WTC11 (cell line): ENCODE data around the gene C19orf73. TPM values are rescaled to one million over a fixed set of nuclear protein-coding genes. Genes with fewer than 3 reads are reported as not detected.
A peak's percentile ranks its signal among the peaks of the same experiment; 100 is the strongest.

Experiments used
- ATAC-seq: fragments of 200-7000 bp; cut with Tn5 transposase; 2 replicates; pipeline ENCODE4 v1.10.0; 2021; ENCODE audit warnings: mild to moderate bottlenecking, moderate library complexity
- CTCF ChIA-PET: fragments of 300-600 bp; sonication (Branson Sonifier 250); formaldehyde crosslinking; loops from one replicate; lab custom pipeline; 2021; ENCODE audit warnings: antibody characterized with exemption; lab: Charles Lee
- POLR2A ChIA-PET: fragments of 350-600 bp; sonication (Branson Sonifier 250); formaldehyde crosslinking; loops from one replicate; lab custom pipeline; 2021; ENCODE audit warnings: antibody characterized with exemption; lab: Charles Lee
- DNase-seq: peaks from one replicate; pipeline ENCODE4 v3.0.0; 2021; ENCODE audit warnings: low spot score
- H3K27ac Mint-ChIP-seq: 2 replicates; pipeline ENCODE4 v1.8.0; 2021; ENCODE audit warnings: mixed read lengths
- H3K27me3 Mint-ChIP-seq: 2 replicates; pipeline ENCODE4 v1.8.0; 2021; ENCODE audit warnings: low read depth, mild to moderate bottlenecking, moderate library complexity, mixed read lengths
- H3K36me3 Mint-ChIP-seq: 2 replicates; pipeline ENCODE4 v1.8.0; 2021; ENCODE audit warnings: mixed read lengths
- H3K4me1 Mint-ChIP-seq: 2 replicates; pipeline ENCODE4 v1.8.0; 2022; ENCODE audit warnings: mixed read lengths
- H3K4me3 Mint-ChIP-seq: 2 replicates; pipeline ENCODE4 v1.8.0; 2021; ENCODE audit warnings: mild to moderate bottlenecking, moderate library complexity, mixed read lengths
- H3K9me3 Mint-ChIP-seq: 2 replicates; pipeline ENCODE4 v1.8.0; 2021; ENCODE audit warnings: mixed read lengths
- CBFB ChIP-seq: sonication (generic); formaldehyde crosslinking; IDR thresholded peaks from 2 replicates; pipeline ENCODE4 v1.8.1; 2022; ENCODE audit warnings: mild to moderate bottlenecking, low read depth, missing genetic modification reagents
- ELF4 ChIP-seq: sonication (generic); formaldehyde crosslinking; IDR thresholded peaks from 2 replicates; pipeline ENCODE4 v1.8.1; 2022; ENCODE audit warnings: low read depth, mild to moderate bottlenecking, moderate library complexity, missing genetic modification reagents
- FOXK1 ChIP-seq: sonication (generic); formaldehyde crosslinking; IDR thresholded peaks from 2 replicates; pipeline ENCODE4 v1.8.0; 2022; ENCODE audit warnings: mild to moderate bottlenecking, moderate library complexity, missing genetic modification reagents
- GRHL2 ChIP-seq: fragments of 250-450 bp; sonication (Bioruptor Pico); IDR thresholded peaks from 2 replicates; pipeline ENCODE4 v1.8.0; 2022; ENCODE audit warnings: mild to moderate bottlenecking, moderate library complexity; ENCODE audit not compliant: insufficient replicate concordance, severe bottlenecking
- IRF2 ChIP-seq: sonication (generic); formaldehyde crosslinking; IDR thresholded peaks from 2 replicates; pipeline ENCODE4 v1.8.0; 2022; ENCODE audit warnings: low read depth, missing genetic modification reagents, borderline replicate concordance
- RORB ChIP-seq: fragments of 250-450 bp; sonication (Bioruptor Pico); IDR thresholded peaks from 2 replicates; pipeline ENCODE4 v1.9.0; 2021; ENCODE audit warnings: mild to moderate bottlenecking
- SMAD4 ChIP-seq: sonication (generic); formaldehyde crosslinking; IDR thresholded peaks from 2 replicates; pipeline ENCODE4 v1.8.0; 2022; ENCODE audit warnings: mild to moderate bottlenecking, missing genetic modification reagents
- TEAD4 ChIP-seq: sonication (generic); formaldehyde crosslinking; IDR thresholded peaks from 2 replicates; pipeline ENCODE4 v1.8.0; 2022; ENCODE audit warnings: mild to moderate bottlenecking, missing genetic modification reagents
- TP53 ChIP-seq: sonication (generic); formaldehyde crosslinking; IDR thresholded peaks from 2 replicates; pipeline ENCODE4 v1.8.1; 2023; ENCODE audit warnings: mild to moderate bottlenecking, missing genetic modification reagents
- ZNF219 ChIP-seq: sonication (generic); formaldehyde crosslinking; IDR thresholded peaks from 2 replicates; pipeline ENCODE4 v1.8.0; 2023; ENCODE audit warnings: missing genetic modification reagents, mild to moderate bottlenecking, borderline replicate concordance
- total RNA-seq: library from RNA; stranded (reverse); gene quantifications from 3 replicates; pipeline ENCODE4 v1.2.3, GENCODE V29; 2021
- TF ChIP-seq, protein P1 (sequence below): sonication (generic); formaldehyde crosslinking; IDR thresholded peaks from 2 replicates; pipeline ENCODE4 v1.8.1; 2022; ENCODE audit warnings: mild to moderate bottlenecking, missing genetic modification reagents, moderate library complexity, borderline replicate concordance
- TF ChIP-seq, protein P2 (sequence below): fragments of 250-450 bp; sonication (Bioruptor Pico); IDR thresholded peaks from 2 replicates; pipeline ENCODE4 v1.8.0; 2021; ENCODE audit warnings: mild to moderate bottlenecking
- TF ChIP-seq, protein P3 (sequence below): fragments of 250-450 bp; sonication (Bioruptor Pico); conservative IDR thresholded peaks from 2 replicates; pipeline ENCODE4 v1.9.0; 2021; ENCODE audit warnings: mild to moderate bottlenecking
- TF ChIP-seq, protein P4 (sequence below): sonication (generic); formaldehyde crosslinking; IDR thresholded peaks from 2 replicates; pipeline ENCODE4 v1.8.0; 2023; ENCODE audit warnings: missing genetic modification reagents, mild to moderate bottlenecking, borderline replicate concordance
- TF ChIP-seq, protein P5 (sequence below): sonication (generic); formaldehyde crosslinking; IDR thresholded peaks from 2 replicates; pipeline ENCODE4 v1.8.0; 2022; ENCODE audit warnings: mild to moderate bottlenecking, missing genetic modification reagents
- TF ChIP-seq, protein P6 (sequence below): sonication (generic); formaldehyde crosslinking; IDR thresholded peaks from 2 replicates; pipeline ENCODE4 v1.8.0; 2022; ENCODE audit warnings: mild to moderate bottlenecking, missing genetic modification reagents
- TF ChIP-seq, protein P7 (sequence below): sonication (generic); formaldehyde crosslinking; conservative IDR thresholded peaks from 2 replicates; pipeline ENCODE4 v1.8.1; 2022; ENCODE audit warnings: mild to moderate bottlenecking, missing genetic modification reagents

Gene C19orf73
- total RNA-seq, 1 experiment from 2014 or later: 3.2 TPM

DNA sequence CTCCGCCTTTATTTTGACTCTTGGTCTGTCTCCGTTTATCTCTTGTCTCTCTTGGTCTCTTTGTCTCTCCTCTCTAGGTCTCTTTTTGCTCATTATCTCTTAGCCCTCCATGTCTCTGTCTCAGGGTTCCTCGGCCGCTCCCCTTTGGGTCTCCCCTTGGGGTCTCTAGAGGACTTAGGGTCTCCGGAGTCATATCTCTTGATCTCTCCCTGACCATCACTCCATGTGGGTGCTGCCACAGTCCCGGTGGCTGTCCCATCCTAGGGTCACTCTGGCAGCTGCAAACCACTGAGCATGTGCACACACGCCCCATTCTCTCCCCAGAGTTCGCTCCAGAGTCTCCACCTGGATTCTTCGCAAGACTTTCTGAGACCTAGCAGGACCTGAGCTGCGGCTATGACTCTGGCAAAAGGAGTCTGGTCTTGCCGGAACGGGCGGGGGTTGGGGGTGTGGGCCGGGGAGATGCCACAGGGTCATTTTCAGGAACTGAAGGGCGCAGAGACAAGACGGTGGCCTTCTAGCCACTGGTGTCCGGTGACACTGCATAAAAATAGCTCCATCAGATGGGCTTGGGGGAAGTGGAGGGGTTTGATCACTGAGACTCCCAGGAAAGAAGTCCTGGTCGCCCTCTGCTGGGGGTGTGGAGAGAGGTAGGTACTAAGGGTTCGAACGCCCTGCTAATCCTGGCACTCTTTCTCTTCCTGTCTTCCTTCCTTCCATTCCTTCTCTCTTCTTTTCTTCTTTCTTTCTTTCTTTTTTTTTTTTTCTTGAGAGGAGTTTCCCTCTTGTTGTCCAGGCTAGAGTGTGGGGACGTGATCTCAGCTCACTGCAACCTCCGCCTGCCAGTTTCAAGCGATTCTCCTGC lies 45.2 kb downstream of the C19orf73 start:
- Mint-ChIP-seq H3K27me3 (peaks cover 78% of the 10 kb centered on the region), H3K36me3 (no peaks in the 10 kb centered on the region), H3K27ac (no peak overlapping the region), H3K4me1 (peaks cover 8% of the 10 kb centered on the region; the same call in 1 of the 2 replicates), H3K9me3 (peaks cover 8% of the 10 kb centered on the region), H3K4me3 (peak overlapping the region; percentile 68)
- ATAC-seq: peak; percentile 23; the same call in 1 of the 2 replicates
- ChIA-PET CTCF (interaction anchor here (0.6 to 2.8 kb wide), 28 partner anchors 9 to 152 kb away, joined by 3 to 38 read pairs (median 6); partner anchors contain the start of genes CGB2, CGB7, GYS1 and LHB), POLR2A (no interaction called here)
- peak; percentile 68 for DNase-seq
- TF ChIP-seq IRF2 (CRISPR knock-in tag) (no peak), TEAD4 (CRISPR knock-in tag) (no peak), SMAD4 (CRISPR knock-in tag) (no peak), FOXK1 (CRISPR knock-in tag) (no peak)
- TF ChIP-seq, protein P1, sequence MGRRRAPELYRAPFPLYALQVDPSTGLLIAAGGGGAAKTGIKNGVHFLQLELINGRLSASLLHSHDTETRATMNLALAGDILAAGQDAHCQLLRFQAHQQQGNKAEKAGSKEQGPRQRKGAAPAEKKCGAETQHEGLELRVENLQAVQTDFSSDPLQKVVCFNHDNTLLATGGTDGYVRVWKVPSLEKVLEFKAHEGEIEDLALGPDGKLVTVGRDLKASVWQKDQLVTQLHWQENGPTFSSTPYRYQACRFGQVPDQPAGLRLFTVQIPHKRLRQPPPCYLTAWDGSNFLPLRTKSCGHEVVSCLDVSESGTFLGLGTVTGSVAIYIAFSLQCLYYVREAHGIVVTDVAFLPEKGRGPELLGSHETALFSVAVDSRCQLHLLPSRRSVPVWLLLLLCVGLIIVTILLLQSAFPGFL: no peak

DNA sequence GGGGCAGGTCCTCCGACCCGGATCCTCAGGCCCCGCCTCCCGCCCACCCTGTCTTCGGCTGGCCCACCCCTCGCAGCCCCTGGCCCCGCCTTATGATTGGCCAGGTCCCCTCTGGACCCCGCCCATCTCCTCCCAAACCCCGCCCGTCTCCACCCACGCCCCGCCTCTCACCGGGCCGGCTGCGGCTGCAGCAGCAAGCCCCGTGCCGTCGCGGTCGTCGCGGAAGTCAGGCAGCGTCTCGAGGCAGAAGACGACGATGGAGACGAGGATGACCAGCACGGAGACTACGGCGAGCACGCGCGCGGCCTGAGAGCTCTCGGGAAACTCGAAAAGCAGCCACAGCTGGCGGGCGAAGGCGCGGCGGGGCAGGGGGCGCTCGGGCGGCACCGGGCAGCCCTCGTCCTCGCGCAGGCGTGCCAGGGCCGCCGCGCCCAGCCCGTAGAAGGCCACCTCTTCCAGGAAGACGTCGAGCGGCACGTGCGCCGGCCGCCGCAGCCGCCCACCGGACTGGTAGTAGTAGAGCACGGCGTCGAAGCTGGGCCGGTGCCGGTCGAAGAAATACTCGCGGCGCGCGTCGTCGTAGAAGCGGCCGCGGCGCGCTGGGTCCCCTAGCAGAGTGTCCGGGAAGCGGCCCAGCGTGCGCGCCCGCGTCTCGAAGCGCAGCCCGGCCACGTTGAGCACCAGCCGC lies 46.9 kb downstream of the C19orf73 start:
- ChIA-PET CTCF (interaction anchor here (1.3 to 3.3 kb wide), 2 partner anchors 16 to 26 kb away, joined by 3 to 10 read pairs; no protein-coding TSS in a partner anchor), POLR2A (no interaction called here)
- Mint-ChIP-seq H3K27me3 (peaks cover 89% of the 10 kb centered on the region), H3K9me3 (peaks cover 8% of the 10 kb centered on the region), H3K4me3 (peak overlapping the region; percentile 71), H3K36me3 (no peaks in the 10 kb centered on the region; the same call in 1 of the 2 replicates), H3K27ac (no peak overlapping the region), H3K4me1 (peaks cover 12% of the 10 kb centered on the region)
- DNase-seq (peak; percentile 94), ATAC-seq (peak; percentile 91)
- TF ChIP-seq, protein P2, sequence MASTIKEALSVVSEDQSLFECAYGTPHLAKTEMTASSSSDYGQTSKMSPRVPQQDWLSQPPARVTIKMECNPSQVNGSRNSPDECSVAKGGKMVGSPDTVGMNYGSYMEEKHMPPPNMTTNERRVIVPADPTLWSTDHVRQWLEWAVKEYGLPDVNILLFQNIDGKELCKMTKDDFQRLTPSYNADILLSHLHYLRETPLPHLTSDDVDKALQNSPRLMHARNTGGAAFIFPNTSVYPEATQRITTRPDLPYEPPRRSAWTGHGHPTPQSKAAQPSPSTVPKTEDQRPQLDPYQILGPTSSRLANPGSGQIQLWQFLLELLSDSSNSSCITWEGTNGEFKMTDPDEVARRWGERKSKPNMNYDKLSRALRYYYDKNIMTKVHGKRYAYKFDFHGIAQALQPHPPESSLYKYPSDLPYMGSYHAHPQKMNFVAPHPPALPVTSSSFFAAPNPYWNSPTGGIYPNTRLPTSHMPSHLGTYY: no peak
- peak; percentile 66 for TF ChIP-seq ELF4 (CRISPR knock-in tag)
- TF ChIP-seq TP53 (CRISPR knock-in tag): peak; percentile 95
- TF ChIP-seq, protein P3, sequence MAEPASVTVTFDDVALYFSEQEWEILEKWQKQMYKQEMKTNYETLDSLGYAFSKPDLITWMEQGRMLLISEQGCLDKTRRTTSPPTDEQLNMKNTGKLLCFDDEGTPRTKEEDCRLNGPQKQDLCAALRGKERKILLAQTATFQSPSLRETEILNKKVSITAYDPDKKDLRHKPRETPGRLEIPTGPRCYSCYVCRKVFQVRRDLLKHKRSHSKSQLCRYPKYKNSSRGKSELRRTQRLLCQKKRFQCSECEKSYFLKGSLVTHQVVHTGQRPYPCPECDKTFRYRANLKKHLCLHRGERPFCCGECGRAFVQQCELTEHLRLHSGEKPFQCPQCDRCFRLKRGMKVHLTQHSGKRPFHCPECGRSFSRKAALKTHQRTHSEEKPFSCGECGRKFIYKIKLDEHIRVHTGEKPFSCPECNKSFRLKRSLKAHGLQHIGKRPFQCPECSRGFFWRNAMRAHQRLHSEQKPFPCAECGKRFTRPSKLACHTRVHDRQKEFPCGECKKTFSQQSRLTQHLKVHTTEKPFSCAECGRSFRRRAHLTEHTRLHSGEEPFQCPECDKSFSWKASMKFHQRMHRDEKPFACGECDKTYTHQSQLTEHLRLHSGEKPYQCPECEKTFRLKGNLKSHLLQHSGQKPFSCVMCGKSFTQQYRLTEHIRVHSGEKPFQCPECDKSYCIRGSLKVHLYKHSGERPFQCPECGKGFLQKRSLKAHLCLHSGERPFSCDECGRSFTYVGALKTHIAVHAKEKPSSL (CRISPR knock-in tag): no peak
- TF ChIP-seq SMAD4 (CRISPR knock-in tag): peak; percentile 46; the same call in 1 of the 2 replicates
- no peak for TF ChIP-seq RORB
- TF ChIP-seq GRHL2 (CRISPR knock-in tag): no peak
- TF ChIP-seq, protein P4, sequence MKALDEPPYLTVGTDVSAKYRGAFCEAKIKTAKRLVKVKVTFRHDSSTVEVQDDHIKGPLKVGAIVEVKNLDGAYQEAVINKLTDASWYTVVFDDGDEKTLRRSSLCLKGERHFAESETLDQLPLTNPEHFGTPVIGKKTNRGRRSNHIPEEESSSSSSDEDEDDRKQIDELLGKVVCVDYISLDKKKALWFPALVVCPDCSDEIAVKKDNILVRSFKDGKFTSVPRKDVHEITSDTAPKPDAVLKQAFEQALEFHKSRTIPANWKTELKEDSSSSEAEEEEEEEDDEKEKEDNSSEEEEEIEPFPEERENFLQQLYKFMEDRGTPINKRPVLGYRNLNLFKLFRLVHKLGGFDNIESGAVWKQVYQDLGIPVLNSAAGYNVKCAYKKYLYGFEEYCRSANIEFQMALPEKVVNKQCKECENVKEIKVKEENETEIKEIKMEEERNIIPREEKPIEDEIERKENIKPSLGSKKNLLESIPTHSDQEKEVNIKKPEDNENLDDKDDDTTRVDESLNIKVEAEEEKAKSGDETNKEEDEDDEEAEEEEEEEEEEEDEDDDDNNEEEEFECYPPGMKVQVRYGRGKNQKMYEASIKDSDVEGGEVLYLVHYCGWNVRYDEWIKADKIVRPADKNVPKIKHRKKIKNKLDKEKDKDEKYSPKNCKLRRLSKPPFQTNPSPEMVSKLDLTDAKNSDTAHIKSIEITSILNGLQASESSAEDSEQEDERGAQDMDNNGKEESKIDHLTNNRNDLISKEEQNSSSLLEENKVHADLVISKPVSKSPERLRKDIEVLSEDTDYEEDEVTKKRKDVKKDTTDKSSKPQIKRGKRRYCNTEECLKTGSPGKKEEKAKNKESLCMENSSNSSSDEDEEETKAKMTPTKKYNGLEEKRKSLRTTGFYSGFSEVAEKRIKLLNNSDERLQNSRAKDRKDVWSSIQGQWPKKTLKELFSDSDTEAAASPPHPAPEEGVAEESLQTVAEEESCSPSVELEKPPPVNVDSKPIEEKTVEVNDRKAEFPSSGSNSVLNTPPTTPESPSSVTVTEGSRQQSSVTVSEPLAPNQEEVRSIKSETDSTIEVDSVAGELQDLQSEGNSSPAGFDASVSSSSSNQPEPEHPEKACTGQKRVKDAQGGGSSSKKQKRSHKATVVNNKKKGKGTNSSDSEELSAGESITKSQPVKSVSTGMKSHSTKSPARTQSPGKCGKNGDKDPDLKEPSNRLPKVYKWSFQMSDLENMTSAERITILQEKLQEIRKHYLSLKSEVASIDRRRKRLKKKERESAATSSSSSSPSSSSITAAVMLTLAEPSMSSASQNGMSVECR (CRISPR knock-in tag): peak; percentile 95
- TF ChIP-seq, protein P5, sequence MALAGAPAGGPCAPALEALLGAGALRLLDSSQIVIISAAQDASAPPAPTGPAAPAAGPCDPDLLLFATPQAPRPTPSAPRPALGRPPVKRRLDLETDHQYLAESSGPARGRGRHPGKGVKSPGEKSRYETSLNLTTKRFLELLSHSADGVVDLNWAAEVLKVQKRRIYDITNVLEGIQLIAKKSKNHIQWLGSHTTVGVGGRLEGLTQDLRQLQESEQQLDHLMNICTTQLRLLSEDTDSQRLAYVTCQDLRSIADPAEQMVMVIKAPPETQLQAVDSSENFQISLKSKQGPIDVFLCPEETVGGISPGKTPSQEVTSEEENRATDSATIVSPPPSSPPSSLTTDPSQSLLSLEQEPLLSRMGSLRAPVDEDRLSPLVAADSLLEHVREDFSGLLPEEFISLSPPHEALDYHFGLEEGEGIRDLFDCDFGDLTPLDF (CRISPR knock-in tag): peak; percentile 86
- TF ChIP-seq, protein P6, sequence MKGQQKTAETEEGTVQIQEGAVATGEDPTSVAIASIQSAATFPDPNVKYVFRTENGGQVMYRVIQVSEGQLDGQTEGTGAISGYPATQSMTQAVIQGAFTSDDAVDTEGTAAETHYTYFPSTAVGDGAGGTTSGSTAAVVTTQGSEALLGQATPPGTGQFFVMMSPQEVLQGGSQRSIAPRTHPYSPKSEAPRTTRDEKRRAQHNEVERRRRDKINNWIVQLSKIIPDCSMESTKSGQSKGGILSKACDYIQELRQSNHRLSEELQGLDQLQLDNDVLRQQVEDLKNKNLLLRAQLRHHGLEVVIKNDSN (CRISPR knock-in tag): peak; percentile 65; the same call in 1 of the 2 replicates
- TF ChIP-seq, protein P7, sequence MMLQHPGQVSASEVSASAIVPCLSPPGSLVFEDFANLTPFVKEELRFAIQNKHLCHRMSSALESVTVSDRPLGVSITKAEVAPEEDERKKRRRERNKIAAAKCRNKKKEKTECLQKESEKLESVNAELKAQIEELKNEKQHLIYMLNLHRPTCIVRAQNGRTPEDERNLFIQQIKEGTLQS (CRISPR knock-in tag): no peak
- TF ChIP-seq CBFB: peak; percentile 69; the same call in 1 of the 2 replicates
- TF ChIP-seq ZNF219: peak; percentile 78
